GM12892 (cell line): ENCODE measurements around the gene EVPL.

Source experiments
- POLR2A ChIP-seq: IDR thresholded peaks from 2 replicates; pipeline ENCODE4 v1.6.1; 2011; ENCODE audit warnings: low read depth, low read length, control low read depth
- POLR2AphosphoS5 ChIP-seq: IDR thresholded peaks from 2 replicates; pipeline ENCODE4 v1.6.1; 2011; ENCODE audit warnings: low read depth, low read length, control low read depth

- TF ChIP-seq POLR2AphosphoS5 (no peak), POLR2A (no peak)
These were observed 29.8 kb upstream of the EVPL start for GRCh38 chr17:76056882-76057281.
